ENCODE results near the gene APOE. TPM values are rescaled to one million over a fixed set of nuclear protein-coding genes. Genes with fewer than 3 reads are reported as not detected.

Gene APOE
- total and polyA plus RNA-seq, 12 donors: 6.0 to 77.8 (median 23.9) TPM

- peaks cover 0 to 39% (median 23%) of the 10 kb centered on the region in 9 donors for H3K36me3 ChIP-seq
- intact Hi-C loops (cut with DNase I): loop anchor here in 5 of 10 donors (1.0 to 10.0 kb wide), 7 partner anchors 46 to 433 kb away; partner anchors contain the start of gene EXOC3L2 (in 1 of the 5)
- H3K4me3 ChIP-seq: no peak overlapping the region
- peaks cover 0 to 36% (median 23%) of the 10 kb centered on the region in 7 donors for H3K27me3 ChIP-seq
- no peak overlapping the region for H3K27ac ChIP-seq
- WGBS, 2 donors: 67 to 76% methylated on average over 12 of the region's 12 CpGs
- ATAC-seq (no peak), DNase-seq (no peak)
- TF ChIP-seq, protein P1, sequence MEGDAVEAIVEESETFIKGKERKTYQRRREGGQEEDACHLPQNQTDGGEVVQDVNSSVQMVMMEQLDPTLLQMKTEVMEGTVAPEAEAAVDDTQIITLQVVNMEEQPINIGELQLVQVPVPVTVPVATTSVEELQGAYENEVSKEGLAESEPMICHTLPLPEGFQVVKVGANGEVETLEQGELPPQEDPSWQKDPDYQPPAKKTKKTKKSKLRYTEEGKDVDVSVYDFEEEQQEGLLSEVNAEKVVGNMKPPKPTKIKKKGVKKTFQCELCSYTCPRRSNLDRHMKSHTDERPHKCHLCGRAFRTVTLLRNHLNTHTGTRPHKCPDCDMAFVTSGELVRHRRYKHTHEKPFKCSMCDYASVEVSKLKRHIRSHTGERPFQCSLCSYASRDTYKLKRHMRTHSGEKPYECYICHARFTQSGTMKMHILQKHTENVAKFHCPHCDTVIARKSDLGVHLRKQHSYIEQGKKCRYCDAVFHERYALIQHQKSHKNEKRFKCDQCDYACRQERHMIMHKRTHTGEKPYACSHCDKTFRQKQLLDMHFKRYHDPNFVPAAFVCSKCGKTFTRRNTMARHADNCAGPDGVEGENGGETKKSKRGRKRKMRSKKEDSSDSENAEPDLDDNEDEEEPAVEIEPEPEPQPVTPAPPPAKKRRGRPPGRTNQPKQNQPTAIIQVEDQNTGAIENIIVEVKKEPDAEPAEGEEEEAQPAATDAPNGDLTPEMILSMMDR (IDR thresholded peaks at IDR 0.05): peak in 1 of 9 donors; percentile 22
- H3K9me3 ChIP-seq: no peaks in the 10 kb centered on the region
- peaks cover 0 to 24% (median 5%) of the 10 kb centered on the region in 9 donors for H3K4me1 ChIP-seq
Measured at GRCh38 chr19:44904426-44904994, 1.1 kb upstream of the APOE start.

DNA sequence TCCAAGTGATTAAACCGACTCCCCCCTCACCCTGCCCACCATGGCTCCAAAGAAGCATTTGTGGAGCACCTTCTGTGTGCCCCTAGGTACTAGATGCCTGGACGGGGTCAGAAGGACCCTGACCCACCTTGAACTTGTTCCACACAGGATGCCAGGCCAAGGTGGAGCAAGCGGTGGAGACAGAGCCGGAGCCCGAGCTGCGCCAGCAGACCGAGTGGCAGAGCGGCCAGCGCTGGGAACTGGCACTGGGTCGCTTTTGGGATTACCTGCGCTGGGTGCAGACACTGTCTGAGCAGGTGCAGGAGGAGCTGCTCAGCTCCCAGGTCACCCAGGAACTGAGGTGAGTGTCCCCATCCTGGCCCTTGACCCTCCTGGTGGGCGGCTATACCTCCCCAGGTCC is 2.0 kb downstream of the APOE start:
- peaks cover 0 to 41% (median 23%) of the 10 kb centered on the region in 7 donors for H3K27me3 ChIP-seq
- H3K36me3 ChIP-seq: peaks cover 0 to 8% (median under 1%) of the 10 kb centered on the region in 9 donors
- 93 to 97% methylated on average over 12 of the region's 12 CpGs for WGBS, 2 donors
- no peak overlapping the region for H3K27ac ChIP-seq
- peaks cover 0 to 38% (median 16%) of the 10 kb centered on the region in 9 donors for H3K4me1 ChIP-seq
- H3K9me3 ChIP-seq: no peaks in the 10 kb centered on the region
- intact Hi-C loops (cut with DNase I): loop anchor here in 4 of 10 donors (5.0 to 10.0 kb wide), 3 partner anchors 40 to 427 kb away; partner anchors contain the start of gene APOC2 (in 1 of the 4)
- TF ChIP-seq, protein P1 (IDR thresholded peaks at IDR 0.05): no peak
- DNase-seq (no peak), ATAC-seq (no peak)
- no peak overlapping the region for H3K4me3 ChIP-seq

GRCh38 chr19:44908074-44908835 is 2.7 kb downstream of the APOE start:
- Histone ChIP-seq H3K9me3 (no peaks in the 10 kb centered on the region), H3K27me3 (peaks cover 0 to 41% (median 23%) of the 10 kb centered on the region in 7 donors), H3K4me3 (no peak overlapping the region), H3K27ac (no peak overlapping the region), H3K4me1 (peaks cover 0 to 44% (median 16%) of the 10 kb centered on the region in 9 donors), H3K36me3 (peaks cover 0 to 2% (median 0%) of the 10 kb centered on the region in 9 donors)
- TF ChIP-seq, protein P1 (IDR thresholded peaks at IDR 0.05): no peak
- intact Hi-C loops (cut with DNase I): loop anchor here in 4 of 10 donors (5.0 to 10.0 kb wide), 3 partner anchors 39 to 427 kb away; partner anchors contain the start of gene APOC2 (in 1 of the 4)
- WGBS, 2 donors: 94 to 97% methylated on average over 46 of the region's 46 CpGs
- DNase-seq: no peak
- no peak for ATAC-seq

DNA sequence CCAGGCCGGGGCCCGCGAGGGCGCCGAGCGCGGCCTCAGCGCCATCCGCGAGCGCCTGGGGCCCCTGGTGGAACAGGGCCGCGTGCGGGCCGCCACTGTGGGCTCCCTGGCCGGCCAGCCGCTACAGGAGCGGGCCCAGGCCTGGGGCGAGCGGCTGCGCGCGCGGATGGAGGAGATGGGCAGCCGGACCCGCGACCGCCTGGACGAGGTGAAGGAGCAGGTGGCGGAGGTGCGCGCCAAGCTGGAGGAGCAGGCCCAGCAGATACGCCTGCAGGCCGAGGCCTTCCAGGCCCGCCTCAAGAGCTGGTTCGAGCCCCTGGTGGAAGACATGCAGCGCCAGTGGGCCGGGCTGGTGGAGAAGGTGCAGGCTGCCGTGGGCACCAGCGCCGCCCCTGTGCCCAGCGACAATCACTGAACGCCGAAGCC is 3.3 kb downstream of the APOE start:
- intact Hi-C loops (cut with DNase I): loop anchor here in 4 of 10 donors (5.0 to 10.0 kb wide), 3 partner anchors 38 to 426 kb away; partner anchors contain the start of gene APOC2 (in 1 of the 4)
- H3K9me3 ChIP-seq: no peaks in the 10 kb centered on the region
- no peaks in the 10 kb centered on the region for H3K36me3 ChIP-seq
- ATAC-seq: no peak
- H3K4me1 ChIP-seq: peaks cover 0 to 42% (median 14%) of the 10 kb centered on the region in 9 donors
- DNase-seq: no peak
- TF ChIP-seq, protein P1 (IDR thresholded peaks at IDR 0.05): no peak
- no peak overlapping the region for H3K27ac ChIP-seq
- WGBS, 2 donors: 97 to 98% methylated on average over 31 to 44 of the region's 44 CpGs
- no peak overlapping the region for H3K4me3 ChIP-seq
- H3K27me3 ChIP-seq: peaks cover 0 to 41% (median 23%) of the 10 kb centered on the region in 7 donors
